GM04503 (cell line): ENCODE results near the gene LAMC2.
"Not testable (repeated sequence)": the region's sequence is repeated elsewhere in the genome, so short reads cannot be mapped to it uniquely, and the experiment has no call there.

Experiments
- DNase-seq: peaks from one replicate; pipeline ENCODE4 v3.0.0-alpha.2; 2012; ENCODE audit warnings: low read depth

LAMC2 gene

GRCh38 chr1:183238071-183238470, 52.0 kb downstream of the LAMC2 start:
- DNase-seq, result no peak

GRCh38 chr1:183239220-183239742, 53.2 kb downstream of the LAMC2 start:
- DNase-seq, result no peak

DNA sequence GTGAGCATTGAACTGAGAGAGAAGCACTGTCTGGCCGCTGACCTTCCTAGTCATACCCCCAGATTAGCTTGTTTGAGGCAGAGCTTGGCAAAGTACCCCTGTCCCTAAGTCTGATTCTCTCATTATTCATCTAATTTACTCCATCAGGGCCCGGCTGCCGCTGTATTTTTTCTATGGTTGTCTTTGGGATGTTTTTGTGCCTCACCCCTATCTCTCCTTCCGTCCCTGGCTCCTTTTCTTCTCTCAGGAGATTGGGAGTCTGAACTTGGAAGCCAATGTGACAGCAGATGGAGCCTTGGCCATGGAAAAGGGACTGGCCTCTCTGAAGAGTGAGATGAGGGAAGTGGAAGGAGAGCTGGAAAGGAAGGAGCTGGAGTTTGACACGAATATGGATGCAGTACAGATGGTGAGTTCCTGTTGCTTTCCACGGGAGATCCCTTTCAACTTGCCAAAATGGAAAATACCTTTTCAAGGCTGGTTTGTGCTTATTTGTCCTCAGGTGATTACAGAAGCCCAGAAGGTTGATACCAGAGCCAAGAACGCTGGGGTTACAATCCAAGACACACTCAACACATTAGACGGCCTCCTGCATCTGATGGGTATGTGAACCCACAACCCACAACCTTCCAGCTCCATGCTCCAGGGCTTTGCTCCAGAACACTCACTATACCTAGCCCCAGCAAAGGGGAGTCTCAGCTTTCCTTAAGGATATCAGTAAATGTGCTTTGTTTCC, 53.9 kb downstream of the LAMC2 start:
- no peak for DNase-seq

DNA sequence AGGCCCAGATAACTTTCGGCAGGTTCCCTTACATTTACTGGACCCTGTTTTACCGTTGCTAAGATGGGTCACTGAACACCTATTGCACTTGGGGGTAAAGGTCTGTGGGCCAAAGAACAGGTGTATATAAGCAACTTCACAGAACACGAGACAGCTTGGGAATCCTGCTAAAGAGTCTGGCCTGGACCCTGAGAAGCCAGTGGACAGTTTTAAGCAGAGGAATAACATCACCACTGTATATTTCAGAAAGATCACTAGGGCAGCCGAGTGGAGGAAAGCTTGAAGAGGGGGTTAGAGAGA, 54.4 kb downstream of the LAMC2 start:
- DNase-seq, result no peak

DNA sequence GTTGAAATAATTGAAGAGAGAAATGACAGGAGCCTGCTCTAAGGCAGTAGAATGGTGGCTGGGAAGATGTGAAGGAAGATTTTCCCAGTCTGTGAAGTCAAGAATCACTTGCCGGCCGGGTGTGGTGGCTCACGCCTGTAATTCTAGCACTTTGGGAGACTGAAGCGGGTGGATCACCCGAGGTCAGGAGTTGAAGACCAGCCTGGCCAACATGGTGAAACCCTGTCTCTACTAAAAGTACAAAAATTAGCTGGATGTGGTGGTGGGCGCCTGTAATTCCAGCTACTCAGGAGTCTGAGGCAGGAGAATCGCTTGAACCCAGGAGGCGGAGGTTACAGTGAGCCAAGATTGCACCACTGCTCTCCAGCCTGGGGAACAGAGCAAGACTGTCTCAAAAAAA, 54.8 kb downstream of the LAMC2 start:
- DNase-seq, result not testable (repeated sequence)

- DNase-seq, result peak; percentile 77
Observed at GRCh38 chr1:183241471-183241870, 55.4 kb downstream of the LAMC2 start.

DNA sequence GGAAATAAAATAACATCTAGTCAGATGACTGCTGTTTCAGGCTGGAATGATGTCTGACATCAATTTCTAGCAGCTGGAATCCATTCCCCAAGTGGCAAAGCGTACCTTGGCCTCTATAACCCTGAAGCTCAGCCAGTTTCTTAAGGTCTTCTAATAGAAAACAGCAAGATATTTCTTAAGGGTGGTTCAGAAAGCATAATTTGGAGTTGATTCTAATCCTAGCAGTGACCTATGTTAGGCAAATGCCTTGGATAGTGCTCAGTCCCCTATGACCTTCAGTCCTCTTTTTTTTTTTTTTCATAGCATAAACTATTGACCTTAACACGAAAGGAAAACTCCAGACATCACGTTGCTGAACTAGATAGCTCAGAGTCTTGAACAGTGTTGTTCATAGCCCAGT, 56.5 kb downstream of the LAMC2 start:
- no peak for DNase-seq

DNA sequence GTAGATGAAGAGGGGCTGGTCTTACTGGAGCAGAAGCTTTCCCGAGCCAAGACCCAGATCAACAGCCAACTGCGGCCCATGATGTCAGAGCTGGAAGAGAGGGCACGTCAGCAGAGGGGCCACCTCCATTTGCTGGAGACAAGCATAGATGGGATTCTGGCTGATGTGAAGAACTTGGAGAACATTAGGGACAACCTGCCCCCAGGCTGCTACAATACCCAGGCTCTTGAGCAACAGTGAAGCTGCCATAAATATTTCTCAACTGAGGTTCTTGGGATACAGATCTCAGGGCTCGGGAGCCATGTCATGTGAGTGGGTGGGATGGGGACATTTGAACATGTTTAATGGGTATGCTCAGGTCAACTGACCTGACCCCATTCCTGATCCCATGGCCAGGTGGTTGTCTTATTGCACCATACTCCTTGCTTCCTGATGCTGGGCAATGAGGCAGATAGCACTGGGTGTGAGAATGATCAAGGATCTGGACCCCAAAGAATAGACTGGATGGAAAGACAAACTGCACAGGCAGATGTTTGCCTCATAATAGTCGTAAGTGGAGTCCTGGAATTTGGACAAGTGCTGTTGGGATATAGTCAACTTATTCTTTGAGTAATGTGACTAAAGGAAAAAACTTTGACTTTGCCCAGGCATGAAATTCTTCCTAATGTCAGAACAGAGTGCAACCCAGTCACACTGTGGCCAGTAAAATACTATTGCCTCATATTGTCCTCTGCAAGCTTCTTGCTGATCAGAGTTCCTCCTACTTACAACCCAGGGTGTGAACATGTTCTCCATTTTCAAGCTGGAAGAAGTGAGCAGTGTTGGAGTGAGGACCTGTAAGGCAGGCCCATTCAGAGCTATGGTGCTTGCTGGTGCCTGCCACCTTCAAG, 57.3 kb downstream of the LAMC2 start:
- DNase-seq, result no peak

DNA sequence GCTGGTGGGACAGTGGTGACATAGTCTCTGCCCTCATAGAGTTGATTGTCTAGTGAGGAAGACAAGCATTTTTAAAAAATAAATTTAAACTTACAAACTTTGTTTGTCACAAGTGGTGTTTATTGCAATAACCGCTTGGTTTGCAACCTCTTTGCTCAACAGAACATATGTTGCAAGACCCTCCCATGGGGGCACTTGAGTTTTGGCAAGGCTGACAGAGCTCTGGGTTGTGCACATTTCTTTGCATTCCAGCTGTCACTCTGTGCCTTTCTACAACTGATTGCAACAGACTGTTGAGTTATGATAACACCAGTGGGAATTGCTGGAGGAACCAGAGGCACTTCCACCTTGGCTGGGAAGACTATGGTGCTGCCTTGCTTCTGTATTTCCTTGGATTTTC, 58.4 kb downstream of the LAMC2 start:
- peak; percentile 90 for DNase-seq

- no peak for DNase-seq
Observed at GRCh38 chr1:183245357-183245756, 59.3 kb downstream of the LAMC2 start.

DNA sequence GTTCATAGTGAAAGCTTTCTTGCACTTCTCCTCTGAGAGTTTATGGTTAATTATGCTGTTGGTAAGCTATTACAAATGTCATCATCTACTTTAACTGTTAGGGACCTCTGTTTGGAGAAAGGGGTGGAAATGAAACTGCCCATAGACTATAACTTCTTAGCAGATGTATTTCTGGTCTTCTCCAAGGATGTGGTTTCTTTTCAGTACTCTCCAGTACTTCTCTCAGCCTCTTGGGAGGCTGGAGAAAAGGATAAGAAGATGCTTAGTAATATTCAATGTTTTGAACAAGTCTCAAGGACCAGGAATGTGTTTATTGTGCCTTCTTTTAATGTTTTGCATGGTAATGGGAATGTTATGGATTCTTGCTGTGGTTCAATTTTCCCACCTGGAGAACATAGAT, 60.4 kb downstream of the LAMC2 start:
- no peak for DNase-seq

DNA sequence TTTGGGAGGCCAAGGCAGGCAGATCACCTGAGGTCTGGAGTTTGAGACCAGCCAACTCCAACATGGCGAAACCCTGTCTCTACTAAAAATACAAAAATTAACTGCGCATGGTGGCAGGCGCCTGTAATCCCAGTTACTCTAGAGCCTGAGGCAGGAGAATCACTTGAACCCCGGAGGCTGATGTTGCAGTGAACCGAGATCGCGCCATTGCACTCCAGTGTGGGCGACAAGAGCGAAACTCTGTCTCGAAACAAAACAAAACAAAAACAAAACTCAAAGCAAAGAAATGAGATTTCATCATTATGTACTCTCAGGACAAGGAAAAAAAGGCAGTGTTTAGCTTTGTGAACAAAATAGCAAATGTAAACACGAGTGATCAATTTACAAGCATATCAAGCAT, 61.0 kb downstream of the LAMC2 start:
- no peak for DNase-seq

- DNase-seq, result no peak
Observed at GRCh38 chr1:183247484-183247883, 61.4 kb downstream of the LAMC2 start.

GRCh38 chr1:183247931-183248330, 61.9 kb downstream of the LAMC2 start:
- DNase-seq, result no peak

DNA sequence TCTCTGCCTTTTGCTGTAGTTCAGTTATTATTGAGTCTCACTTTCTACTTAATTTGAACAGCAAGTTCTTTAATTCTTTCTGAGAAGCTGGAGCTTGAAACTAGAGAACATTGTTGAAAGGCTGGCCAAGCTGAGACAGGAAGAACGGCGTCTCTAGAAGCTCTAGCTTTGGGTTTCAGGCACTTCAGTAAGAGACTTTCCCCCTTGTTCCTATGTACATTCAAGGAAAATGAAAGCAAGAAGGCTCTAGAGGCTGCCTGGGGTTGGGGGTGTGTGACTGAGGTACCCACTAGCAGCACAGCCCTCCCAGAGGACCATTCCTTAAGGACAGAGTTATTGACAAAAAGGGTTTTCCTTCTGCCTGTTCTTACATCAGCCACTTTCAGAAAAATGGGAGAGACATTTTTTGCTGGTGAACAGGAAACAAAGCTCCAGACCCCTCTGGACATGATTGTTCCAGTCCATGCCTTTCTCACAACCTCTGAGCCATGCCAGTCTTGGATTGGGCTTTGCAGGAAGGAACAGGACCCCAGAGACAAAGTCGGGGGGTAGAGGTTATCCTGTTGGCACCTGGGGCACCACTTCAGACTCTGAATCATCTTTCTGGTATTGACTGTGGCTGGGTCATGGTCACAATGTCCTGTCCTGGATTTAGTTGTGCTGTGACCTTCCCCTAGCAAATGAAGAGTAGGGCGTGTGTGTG, 63.1 kb downstream of the LAMC2 start:
- no peak for DNase-seq

- DNase-seq, result no peak
Observed at GRCh38 chr1:183249941-183250452, 63.9 kb downstream of the LAMC2 start.

DNA sequence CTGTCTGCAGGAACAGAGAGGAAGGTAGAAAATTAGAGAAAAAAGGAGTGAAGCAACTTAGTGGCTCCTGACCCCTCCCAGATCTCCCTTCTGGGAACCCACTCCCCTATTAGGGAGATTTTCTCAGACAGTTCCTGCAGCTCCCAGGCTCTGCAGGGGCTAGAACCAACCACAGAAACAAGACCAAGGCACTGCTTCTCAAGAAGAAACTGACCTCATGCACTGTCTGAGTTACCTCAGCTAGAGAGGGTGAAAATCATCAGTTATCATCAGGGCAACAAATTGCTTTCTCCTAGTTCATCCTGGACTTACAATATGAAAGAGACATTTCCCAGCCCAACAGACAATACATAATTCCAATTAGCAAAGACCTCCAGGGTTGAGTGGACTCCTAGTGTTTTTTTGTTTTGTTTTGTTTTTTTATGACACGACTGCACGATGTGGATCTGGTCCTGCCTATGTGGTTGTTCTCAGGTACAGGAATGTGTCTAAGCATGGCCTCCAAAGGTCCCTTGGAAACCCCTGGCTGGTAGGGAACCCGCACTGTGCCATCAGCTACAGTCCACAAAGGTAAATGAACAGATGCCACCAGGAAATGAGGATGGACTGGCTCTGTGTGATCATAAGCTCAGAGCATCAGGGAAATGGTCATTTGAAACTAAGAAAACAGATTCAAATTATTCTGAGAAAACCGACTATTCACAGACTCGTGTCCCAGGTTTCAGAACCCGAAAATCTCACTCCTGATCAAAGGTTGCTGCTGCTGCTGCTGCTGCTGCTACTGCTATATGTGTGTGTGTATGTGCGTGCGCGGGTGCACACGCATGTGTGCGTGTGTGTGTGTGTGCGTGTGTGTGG, 65.3 kb downstream of the LAMC2 start:
- no peak for DNase-seq

GRCh38 chr1:183251959-183252450, 65.9 kb downstream of the LAMC2 start:
- DNase-seq, result no peak

DNA sequence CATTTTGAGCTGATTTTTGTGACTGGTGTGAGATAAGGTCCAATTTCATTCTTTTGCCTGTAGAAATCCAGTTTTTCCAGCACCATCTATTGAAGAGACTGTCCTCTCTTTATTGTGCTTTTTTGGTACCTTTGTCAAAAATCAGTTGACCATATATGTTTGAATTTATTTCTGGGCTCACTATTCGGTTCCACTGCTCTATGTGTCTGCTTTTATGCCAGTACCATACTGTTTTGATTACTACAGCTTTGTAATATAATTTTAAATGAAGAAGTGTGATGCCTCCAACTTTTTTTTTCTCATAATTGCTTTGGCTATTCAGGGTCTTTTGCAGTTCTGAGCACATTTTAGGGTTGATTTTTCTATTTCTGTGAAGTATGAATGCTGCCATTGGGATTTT, 69.0 kb downstream of the LAMC2 start:
- DNase-seq, result no peak

DNA sequence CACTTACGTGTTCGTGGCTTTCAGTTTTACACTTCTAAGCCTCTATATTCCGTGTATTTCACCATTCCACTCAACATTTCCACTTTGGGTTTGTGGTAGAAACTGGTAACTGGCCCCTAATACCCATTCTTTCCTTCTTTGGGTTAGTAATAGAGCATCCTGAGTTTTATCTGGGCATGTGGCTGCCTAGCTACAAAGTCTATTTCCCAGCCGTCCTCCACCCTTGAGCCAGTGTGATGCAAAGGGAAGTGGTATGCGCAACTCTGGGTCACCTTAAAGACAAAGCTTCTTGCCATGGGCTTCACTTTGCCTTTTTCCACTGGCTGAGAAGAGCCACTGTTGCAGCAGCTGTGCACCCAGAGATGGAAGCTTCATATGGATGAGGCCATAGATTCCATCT, 73.9 kb downstream of the LAMC2 start:
- DNase-seq, result no peak

GRCh38 chr1:183262628-183263200, 76.7 kb downstream of the LAMC2 start:
- DNase-seq, result no peak
